Activated gamma-delta T cell treated with anti-CD3 and anti-CD28 coated beads, Interleukin-2, amount 50 U/mL, for 16 hours (primary cell): Measurements from ENCODE around the gene KRTAP12-2.
"Not testable (repeated sequence)": the region's sequence is repeated elsewhere in the genome, so short reads cannot be mapped to it uniquely, and the experiment has no call there.

Source experiments
- DNase-seq: peaks from one replicate; pipeline ENCODE4 v3.0.0-alpha.2; 2020; ENCODE audit warnings: low read depth

KRTAP12-2 gene

GRCh38 chr21:44702111-44702972 is 35.6 kb upstream of the KRTAP12-2 start:
- DNase-seq, result no peak

GRCh38 chr21:44701541-44701940 is 34.8 kb upstream of the KRTAP12-2 start:
- DNase-seq, result no peak

GRCh38 chr21:44701023-44701400 is 34.3 kb upstream of the KRTAP12-2 start:
- no peak for DNase-seq

GRCh38 chr21:44700101-44701022 is 33.6 kb upstream of the KRTAP12-2 start:
- DNase-seq, result no peak

- DNase-seq, result no peak
Observed at GRCh38 chr21:44699502-44700001, 32.8 kb upstream of the KRTAP12-2 start.

GRCh38 chr21:44697811-44698734 is 31.3 kb upstream of the KRTAP12-2 start:
- DNase-seq, result no peak

- not testable (repeated sequence) for DNase-seq
Observed at GRCh38 chr21:44697172-44697810, 30.6 kb upstream of the KRTAP12-2 start, which contains the start of gene KRTAP10-12. Gene KRTAP10-12, plus strand, starts transcription at chr21:44697172. Its CDS starts 30 bp downstream, at chr21:44697202.

- no peak for DNase-seq
Observed at GRCh38 chr21:44696572-44696971, 29.8 kb upstream of the KRTAP12-2 start.

- DNase-seq, result no peak
Observed at GRCh38 chr21:44695641-44696040, 28.9 kb upstream of the KRTAP12-2 start.

GRCh38 chr21:44695184-44695583 is 28.5 kb upstream of the KRTAP12-2 start:
- no peak for DNase-seq

- DNase-seq, result no peak
Observed at GRCh38 chr21:44694776-44695175, 28.0 kb upstream of the KRTAP12-2 start.

GRCh38 chr21:44692798-44693512 is 26.2 kb upstream of the KRTAP12-2 start:
- no peak for DNase-seq

- DNase-seq, result no peak
Observed at GRCh38 chr21:44691686-44692085, 25.0 kb upstream of the KRTAP12-2 start.

GRCh38 chr21:44689740-44690139 is 23.0 kb upstream of the KRTAP12-2 start:
- not testable (repeated sequence) for DNase-seq

- no peak for DNase-seq
Observed at GRCh38 chr21:44687671-44688070, 20.9 kb upstream of the KRTAP12-2 start.

- no peak for DNase-seq
Observed at GRCh38 chr21:44686843-44687561, 20.3 kb upstream of the KRTAP12-2 start.

GRCh38 chr21:44686000-44686781 is 19.5 kb upstream of the KRTAP12-2 start:
- no peak for DNase-seq

GRCh38 chr21:44685050-44685449 is 18.3 kb upstream of the KRTAP12-2 start:
- DNase-seq, result not testable (repeated sequence)

GRCh38 chr21:44684483-44684882 is 17.8 kb upstream of the KRTAP12-2 start:
- DNase-seq, result no peak
